Pancreas (tissue), 10 donors: Measurements from ENCODE around the gene CHPF. TPM values are rescaled to one million over a fixed set of nuclear protein-coding genes. Genes with fewer than 3 reads are reported as not detected.
A peak's percentile ranks its signal among the peaks of the same experiment; 100 is the strongest.

Experiments
- ATAC-seq, 4 donors: fragments of 200-7000 bp; cut with Tn5 transposase; one replicate each; pipeline versions ENCODE4 v1.8.0 to v1.9.1; 2020; ENCODE audit warnings: mild to moderate bottlenecking in 4 of 4, moderate library complexity in 4 of 4
- DNase-seq, 6 donors: peaks; one replicate each; pipeline ENCODE4 v3.0.0-alpha.2; 2020
- FAIRE-seq: peaks from 2 replicates; lab custom pipeline; 2012; peaks lifted over from hg19 to GRCh38; lab: Jason Lieb, UNC
- H3K27ac ChIP-seq, 4 donors: fragments of 200-600 bp; sonication (generic); 1 replicate in 3 of 4; 2 replicates in 1 of 4; pipeline versions ENCODE4 v1.5.0 to v1.8.0; 2020
- H3K27me3 ChIP-seq, 4 donors: fragments of 200-600 bp; one replicate each; pipeline ENCODE4 v1.8.0; 2021
- H3K36me3 ChIP-seq, 3 donors: fragments of 200-600 bp; sonication (generic) in 1 of 3; one replicate each; pipeline versions ENCODE4 v1.5.0 to v1.8.0; 2020 to 2021
- H3K4me1 ChIP-seq, 3 donors: fragments of 200-600 bp; one replicate each; pipeline ENCODE4 v1.8.0; 2021
- H3K4me3 ChIP-seq, 4 donors: fragments of 200-600 bp; sonication (generic) in 2 of 4; one replicate each; pipeline versions ENCODE4 v1.5.0 to v1.8.0; 2020 to 2021
- H3K9me3 ChIP-seq, 4 donors: fragments of 200-600 bp; one replicate each; pipeline ENCODE4 v1.8.0; 2021
- CTCF ChIP-seq, 4 donors: fragments of 200-600 bp; sonication (generic) in 3 of 4; IDR thresholded peaks; one replicate each; pipeline versions ENCODE4 v1.5.0 to v1.8.0; 2021; ENCODE audit warnings: antibody characterized with exemption in 4 of 4
- WGBS, 2 donors: extraction: QIAGEN DNeasy Blood & Tissue Kit; methylation state at CpG; one replicate each; pipeline ENCODE4 v1.1.7; 2013; 5-methylcytosine and 5-hydroxymethylcytosine counted together
- intact Hi-C, 3 donors: fragments of 100-400 bp; cut with DNase I; formaldehyde crosslinking; loops; one replicate each; pipeline versions ENCODE4 v1.11.1 to v1.14.2; 2022
- polyA plus RNA-seq, 2 donors: library from polyadenylated mRNA; stranded (reverse); fragments of 200-250 nt; gene quantifications; one replicate each; pipeline ENCODE4 v1.2.3, GENCODE V29; 2013
- total RNA-seq, 6 donors: library from RNA; stranded (reverse); fragmentation: NEBNext Ultra II Directional in 4 of 6; extraction: Animal tissue kit (Norgen Biotek cat#: 25700) in 4 of 6; gene quantifications; one replicate each; pipeline versions ENCODE4 v1.2.1 to v1.2.4, GENCODE V29; 2021 to 2023
- donor health status: healthy with polysubstance abuse.
- donor health status: DM: no; HTN: no; CAD: no; lungs with moderate emphysema.
- donor health status: DM: no; HTN: no; CAD: no.
- donor health status: control.
- donor health status: control.
- donor health status: Bipolar disorder and iron deficiency.
- donor health status: DM: yes; HTN: yes; CAD: no.
- donor health status: DM: no; HTN: no; CAD: no.
- donor health status: DM: no; HTN: no; CAD: no.
- donor health status: DM: yes; HTN: yes; CAD: no.

CHPF gene
- total and polyA plus RNA-seq, 8 donors, result 55.1 to 105 (median 68.5) TPM

- Histone ChIP-seq H3K27me3 (peaks cover 0 to 35% (median 0%) of the 10 kb centered on the region in 4 donors), H3K4me1 (no peaks in the 10 kb centered on the region), H3K27ac (no peak overlapping the region), H3K9me3 (no peaks in the 10 kb centered on the region), H3K36me3 (no peaks in the 10 kb centered on the region), H3K4me3 (no peak overlapping the region)
- no peak for TF ChIP-seq CTCF (IDR thresholded peaks at IDR 0.05)
- ATAC-seq (no peak), FAIRE-seq (no peak), DNase-seq (no peak)
- intact Hi-C loops, result loop anchor here in 2 of 3 donors (5.0 kb wide), 2 partner anchors 48 to 118 kb away; no protein-coding TSS in a partner anchor
- 47 to 52% methylated on average over 9 of the region's 9 CpGs for WGBS, 2 donors
Measured at GRCh38 chr2:219525533-219526232, 17.9 kb downstream of the CHPF start.

- Histone ChIP-seq H3K4me1 (no peaks in the 10 kb centered on the region), H3K36me3 (no peaks in the 10 kb centered on the region), H3K27me3 (peaks cover 0 to 30% (median 0%) of the 10 kb centered on the region in 4 donors), H3K4me3 (no peak overlapping the region), H3K9me3 (no peaks in the 10 kb centered on the region), H3K27ac (no peak overlapping the region)
- no peak for ATAC-seq
- no peak for DNase-seq
- intact Hi-C loops, result loop anchor here in 2 of 3 donors (5.0 kb wide), 2 partner anchors 48 to 118 kb away; no protein-coding TSS in a partner anchor
- TF ChIP-seq CTCF (IDR thresholded peaks at IDR 0.05), result no peak
- no peak for FAIRE-seq
- whole genome bisulfite sequencing, 2 donors, result 75 to 76% methylated on average over 2 of the region's 2 CpGs
Measured at GRCh38 chr2:219524817-219525216, 18.8 kb downstream of the CHPF start.

- Histone ChIP-seq H3K4me1 (no peaks in the 10 kb centered on the region), H3K9me3 (no peaks in the 10 kb centered on the region), H3K27ac (no peak overlapping the region), H3K4me3 (peak overlapping the region in 1 of 4 donors; percentile 2), H3K36me3 (no peaks in the 10 kb centered on the region), H3K27me3 (peaks cover 0 to 23% (median 0%) of the 10 kb centered on the region in 4 donors)
- DNase-seq, result peak in 1 of 6 donors; percentile 54
- FAIRE-seq, result no peak
- TF ChIP-seq CTCF (IDR thresholded peaks at IDR 0.05), result no peak
- ATAC-seq, result no peak
- WGBS, 2 donors, result 29 to 32% methylated on average over 24 of the region's 24 CpGs
- intact Hi-C loops, result no loop called here
Measured at GRCh38 chr2:219523031-219523671, 20.5 kb downstream of the CHPF start.

- DNase-seq, result peak in 2 of 6 donors; percentile 65 to 66
- no peak overlapping the region for H3K27ac ChIP-seq
- H3K9me3 ChIP-seq, result no peaks in the 10 kb centered on the region
- no peak for FAIRE-seq
- H3K4me3 ChIP-seq, result peak overlapping the region in 1 of 4 donors; percentile 2
- ATAC-seq, result peak; percentile 25 to 34 (median 30)
- intact Hi-C loops, result no loop called here
- 5% methylated on average over 45 to 70 of the region's 70 CpGs for WGBS, 2 donors
- TF ChIP-seq CTCF (IDR thresholded peaks at IDR 0.05), result no peak
- H3K27me3 ChIP-seq, result peaks cover 0 to 19% (median 0%) of the 10 kb centered on the region in 4 donors
- no peaks in the 10 kb centered on the region for H3K4me1 ChIP-seq
- H3K36me3 ChIP-seq, result no peaks in the 10 kb centered on the region
Measured at GRCh38 chr2:219522111-219523030, 21.2 kb downstream of the CHPF start.
